Measurements from ENCODE around the gene GRIP2. TPM values are rescaled to one million over a fixed set of nuclear protein-coding genes. Genes with fewer than 3 reads are reported as not detected.

Gene GRIP2
- total RNA-seq, 1 donor = not detected

GRCh38 chr3:14460342-14461005, 79.7 kb downstream of the GRIP2 start:
- Histone ChIP-seq H3K4me1 (ENCODE audit: insufficient read depth, low read length) (no peaks in the 10 kb centered on the region), H3K27me3 (ENCODE audit: insufficient read depth, low read length) (no peaks in the 10 kb centered on the region), H3K4me3 (ENCODE audit: low read length) (no peak overlapping the region), H3K9me3 (ENCODE audit: low read depth, low read length) (no peaks in the 10 kb centered on the region)

GRCh38 chr3:14459787-14460186, 80.4 kb downstream of the GRIP2 start:
- no peaks in the 10 kb centered on the region for H3K9me3 ChIP-seq (ENCODE audit: low read depth, low read length)
- no peaks in the 10 kb centered on the region for H3K27me3 ChIP-seq (ENCODE audit: insufficient read depth, low read length)
- no peaks in the 10 kb centered on the region for H3K4me1 ChIP-seq (ENCODE audit: insufficient read depth, low read length)
- H3K4me3 ChIP-seq (ENCODE audit: low read length) = no peak overlapping the region

- no peaks in the 10 kb centered on the region for H3K4me1 ChIP-seq (ENCODE audit: insufficient read depth, low read length)
- no peaks in the 10 kb centered on the region for H3K9me3 ChIP-seq (ENCODE audit: low read depth, low read length)
- H3K4me3 ChIP-seq (ENCODE audit: low read length) = no peak overlapping the region
Measured at GRCh38 chr3:14459384-14459783, 80.8 kb downstream of the GRIP2 start.

DNA sequence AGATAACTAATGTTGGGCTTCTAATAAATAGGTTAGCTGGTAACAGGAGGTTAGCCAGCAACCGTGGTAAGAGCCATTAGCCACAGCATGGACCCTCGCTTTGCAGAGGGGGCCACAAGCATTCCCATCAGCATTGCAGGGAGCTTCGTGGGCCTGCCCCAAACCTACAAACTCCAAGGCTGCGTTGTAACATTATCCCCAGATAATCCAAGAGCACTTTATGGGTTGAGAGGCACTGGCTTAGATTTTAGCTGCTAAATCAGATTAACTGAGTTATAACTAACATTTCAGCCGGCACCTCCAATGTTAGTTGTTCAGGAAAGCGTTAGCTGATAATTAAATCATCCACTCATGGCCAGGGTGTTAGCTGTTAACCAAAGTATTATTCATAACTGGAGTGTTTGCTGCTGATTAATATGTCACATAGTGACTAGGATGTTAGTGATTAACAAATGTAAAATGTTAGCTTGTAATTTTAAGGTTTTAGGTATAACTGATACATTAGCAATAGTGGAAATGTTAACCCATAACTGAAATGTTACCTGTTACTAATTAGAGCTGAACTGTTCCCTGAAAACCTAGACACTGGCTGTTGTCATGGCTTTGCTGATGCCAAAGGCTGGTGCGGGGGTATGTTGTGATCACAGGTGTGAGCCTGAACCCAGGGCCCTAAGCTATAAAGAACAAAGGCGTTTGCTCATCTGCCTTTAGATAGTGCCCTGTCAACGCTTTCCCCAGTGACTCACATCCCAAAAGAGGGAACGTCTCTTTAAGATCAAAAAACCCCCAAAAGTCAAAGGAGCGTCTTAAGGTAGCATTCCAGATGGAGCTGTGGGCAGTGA, 81.5 kb downstream of the GRIP2 start:
- no peaks in the 10 kb centered on the region for H3K9me3 ChIP-seq (ENCODE audit: low read depth, low read length)
- no peaks in the 10 kb centered on the region for H3K27me3 ChIP-seq (ENCODE audit: insufficient read depth, low read length)
- H3K4me3 ChIP-seq (ENCODE audit: low read length) = no peak overlapping the region
- peaks cover 4% of the 10 kb centered on the region for H3K4me1 ChIP-seq (ENCODE audit: insufficient read depth, low read length)

More at GRCh38 chr3:14459384-14459783, 80.8 kb downstream of the GRIP2 start:
- H3K27me3 ChIP-seq (ENCODE audit: insufficient read depth, low read length) = no peaks in the 10 kb centered on the region

DNA sequence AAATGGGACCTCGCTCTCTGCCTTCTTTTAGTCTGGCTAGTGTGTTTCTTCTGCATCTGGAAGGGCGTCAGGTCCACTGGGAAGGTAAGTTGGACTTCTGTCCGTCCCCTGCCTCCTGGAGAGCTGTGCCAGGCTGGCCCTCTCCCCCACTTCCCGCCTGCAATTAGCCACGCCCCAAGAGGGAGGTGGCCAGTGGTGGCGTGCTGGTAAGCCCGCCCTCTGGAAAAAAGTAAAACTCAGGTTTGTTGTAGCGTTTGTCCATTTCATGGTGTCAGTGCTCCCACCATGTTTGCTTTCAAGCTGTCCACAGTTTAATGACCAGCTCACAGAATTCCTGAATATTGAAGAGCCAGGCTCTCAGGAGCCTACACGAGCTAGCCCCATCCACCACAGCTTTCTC, 82.1 kb downstream of the GRIP2 start:
- Histone ChIP-seq H3K27me3 (ENCODE audit: insufficient read depth, low read length) (no peaks in the 10 kb centered on the region), H3K4me3 (ENCODE audit: low read length) (no peak overlapping the region), H3K4me1 (ENCODE audit: insufficient read depth, low read length) (peaks cover 4% of the 10 kb centered on the region), H3K9me3 (ENCODE audit: low read depth, low read length) (no peaks in the 10 kb centered on the region)

DNA sequence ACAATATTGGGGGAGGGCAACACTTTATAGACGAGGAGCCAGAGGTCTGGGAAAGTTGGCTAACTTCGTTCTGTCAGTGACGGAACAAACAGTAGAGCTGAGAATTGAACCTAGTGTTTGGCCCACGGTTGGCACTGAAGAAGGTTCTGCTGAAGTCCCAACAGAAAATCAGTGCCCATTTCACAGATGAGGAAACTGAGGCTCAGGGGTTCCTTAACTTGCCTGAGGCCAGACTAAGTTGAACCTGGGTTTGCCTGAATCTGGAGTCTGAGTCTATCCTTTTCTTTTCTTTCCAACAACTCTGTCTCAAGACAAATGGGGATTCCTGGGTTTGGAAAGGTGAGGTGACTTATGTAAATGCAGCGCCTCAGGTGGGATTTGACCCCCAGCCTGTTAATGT, 82.7 kb downstream of the GRIP2 start:
- Histone ChIP-seq H3K9me3 (ENCODE audit: low read depth, low read length) (no peaks in the 10 kb centered on the region), H3K4me1 (ENCODE audit: insufficient read depth, low read length) (peaks cover 4% of the 10 kb centered on the region), H3K27me3 (ENCODE audit: insufficient read depth, low read length) (no peaks in the 10 kb centered on the region), H3K4me3 (ENCODE audit: low read length) (no peak overlapping the region)

- Histone ChIP-seq H3K9me3 (ENCODE audit: low read depth, low read length) (no peaks in the 10 kb centered on the region), H3K4me3 (ENCODE audit: low read length) (no peak overlapping the region), H3K4me1 (ENCODE audit: insufficient read depth, low read length) (peaks cover 4% of the 10 kb centered on the region), H3K27me3 (ENCODE audit: insufficient read depth, low read length) (no peaks in the 10 kb centered on the region)
Measured at GRCh38 chr3:14456794-14457193, 83.3 kb downstream of the GRIP2 start.

GRCh38 chr3:14455571-14456317, 84.4 kb downstream of the GRIP2 start:
- Histone ChIP-seq H3K9me3 (ENCODE audit: low read depth, low read length) (no peaks in the 10 kb centered on the region), H3K27me3 (ENCODE audit: insufficient read depth, low read length) (no peaks in the 10 kb centered on the region), H3K4me1 (ENCODE audit: insufficient read depth, low read length) (peaks cover 4% of the 10 kb centered on the region), H3K4me3 (ENCODE audit: low read length) (no peak overlapping the region)

- Histone ChIP-seq H3K4me1 (ENCODE audit: insufficient read depth, low read length) (peaks cover 4% of the 10 kb centered on the region), H3K4me3 (ENCODE audit: low read length) (no peak overlapping the region), H3K27me3 (ENCODE audit: insufficient read depth, low read length) (no peaks in the 10 kb centered on the region), H3K9me3 (ENCODE audit: low read depth, low read length) (no peaks in the 10 kb centered on the region)
Measured at GRCh38 chr3:14454639-14455310, 85.4 kb downstream of the GRIP2 start.

DNA sequence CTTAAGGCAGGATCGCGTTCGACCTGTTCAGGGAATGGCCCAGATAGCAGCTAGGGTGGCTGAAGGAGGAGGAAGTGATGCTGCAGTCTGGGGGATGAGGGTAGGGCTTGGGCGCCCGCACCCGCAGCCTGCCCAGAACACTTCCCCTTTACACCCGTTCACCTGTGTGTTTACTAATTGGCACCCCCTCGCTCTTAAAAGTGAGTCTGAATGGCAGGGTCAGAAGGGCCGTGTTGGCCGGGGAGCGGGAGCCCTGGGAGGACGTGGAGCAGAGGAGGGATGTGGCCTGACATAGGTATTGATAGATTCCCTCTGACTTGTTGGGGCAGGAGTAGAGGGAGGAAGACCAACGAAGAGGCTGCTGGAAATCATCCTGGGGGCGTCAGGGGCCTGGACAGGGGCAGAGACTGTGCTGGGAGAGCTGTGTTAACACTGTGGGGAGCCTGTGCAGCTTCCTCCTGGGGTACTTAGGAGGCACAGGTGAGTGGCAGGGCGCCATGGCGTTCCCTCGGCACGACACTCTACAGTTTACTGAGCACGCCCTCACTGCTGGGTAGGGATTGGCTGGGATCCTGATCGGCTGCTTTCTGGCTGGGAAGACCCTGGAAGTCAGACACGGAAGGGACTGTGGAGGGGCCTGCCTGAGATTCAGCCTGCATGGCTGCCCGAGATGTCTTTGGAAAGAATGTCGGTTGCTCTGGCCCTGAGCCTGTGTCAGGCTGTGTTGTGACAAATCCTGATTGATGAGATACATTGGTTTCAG, 86.1 kb downstream of the GRIP2 start:
- Histone ChIP-seq H3K9me3 (ENCODE audit: low read depth, low read length) (no peaks in the 10 kb centered on the region), H3K27me3 (ENCODE audit: insufficient read depth, low read length) (no peaks in the 10 kb centered on the region), H3K4me3 (ENCODE audit: low read length) (no peak overlapping the region), H3K4me1 (ENCODE audit: insufficient read depth, low read length) (peaks cover 4% of the 10 kb centered on the region)

- Histone ChIP-seq H3K9me3 (ENCODE audit: low read depth, low read length) (no peaks in the 10 kb centered on the region), H3K4me1 (ENCODE audit: insufficient read depth, low read length) (peaks cover 4% of the 10 kb centered on the region), H3K4me3 (ENCODE audit: low read length) (no peak overlapping the region), H3K27me3 (ENCODE audit: insufficient read depth, low read length) (no peaks in the 10 kb centered on the region)
Measured at GRCh38 chr3:14452740-14453710, 87.1 kb downstream of the GRIP2 start.

DNA sequence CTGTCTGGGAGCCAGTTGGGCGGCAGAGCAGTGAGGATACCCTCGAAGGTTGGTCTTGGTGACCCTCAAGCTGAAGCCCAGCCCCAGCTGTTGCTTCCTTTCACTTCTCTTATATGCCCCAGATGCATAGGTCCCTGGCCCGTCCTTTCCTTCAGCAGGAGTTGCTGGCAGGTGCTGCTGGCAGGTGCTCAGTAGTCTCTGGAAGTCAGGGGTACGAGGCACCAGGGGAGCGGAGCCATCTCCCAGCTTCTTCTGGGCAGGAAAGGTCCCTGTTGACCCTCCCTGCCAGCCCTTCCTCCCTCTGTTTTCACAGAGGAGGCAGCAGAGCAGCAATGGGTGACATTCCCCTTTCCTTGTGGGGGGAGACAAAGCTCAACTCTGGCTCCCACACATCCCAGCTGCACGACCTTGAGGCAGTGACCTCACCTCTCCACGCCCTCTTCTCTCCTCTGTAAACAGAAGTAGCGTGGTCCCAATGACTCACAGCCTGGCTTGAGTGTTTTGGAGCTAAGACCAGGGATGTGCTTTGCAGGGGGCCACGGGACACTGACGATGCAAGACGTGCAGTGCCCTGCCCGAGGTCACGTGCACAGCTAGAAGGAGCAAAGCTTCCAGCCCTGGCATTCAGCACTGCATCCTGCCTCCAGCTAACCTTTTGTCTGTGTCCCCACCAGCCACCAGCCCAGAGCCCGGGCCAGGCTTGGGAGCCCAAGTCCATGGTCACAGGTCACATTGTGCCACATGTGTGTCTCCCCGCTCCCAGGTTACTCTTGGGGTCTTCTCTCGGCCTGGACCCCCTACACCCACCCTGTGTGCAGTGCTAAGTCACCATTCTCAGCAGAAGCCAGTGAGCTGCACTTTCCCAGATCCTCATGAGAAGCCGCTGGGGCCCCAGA, 88.0 kb downstream of the GRIP2 start:
- Histone ChIP-seq H3K4me3 (ENCODE audit: low read length) (no peak overlapping the region), H3K9me3 (ENCODE audit: low read depth, low read length) (no peaks in the 10 kb centered on the region), H3K4me1 (ENCODE audit: insufficient read depth, low read length) (peaks cover 4% of the 10 kb centered on the region), H3K27me3 (ENCODE audit: insufficient read depth, low read length) (no peaks in the 10 kb centered on the region)
